Peyer's patch (tissue), 4 donors: ENCODE results near the gene SLN.

Experiments
- CTCF ChIP-seq, 6 experiments: fragments of 450-650 bp in 4 of 6; fragments of 200-600 bp in 2 of 6; sonication (generic) in 1 of 6; IDR thresholded peaks; one replicate each; pipeline ENCODE4 v1.5.1; 2017 to 2019; ENCODE audit warnings: antibody characterized with exemption in 6 of 6, mild to moderate bottlenecking in 3 of 6, moderate library complexity in 1 of 6
- POLR2A ChIP-seq, 2 donors: fragments of 450-650 bp; IDR thresholded peaks; one replicate each; pipeline ENCODE4 v1.5.1; 2017; ENCODE audit warnings: antibody characterized with exemption in 2 of 2, mild to moderate bottlenecking in 2 of 2, moderate library complexity in 2 of 2

GRCh38 chr11:107751082-107751481 is 39.2 kb upstream of the SLN start:
- TF ChIP-seq CTCF (IDR thresholded peaks at IDR 0.05) (no peak), POLR2A (IDR thresholded peaks at IDR 0.05) (no peak)
